ENCODE results near the gene STX8. TPM values are rescaled to one million over a fixed set of nuclear protein-coding genes. Genes with fewer than 3 reads are reported as not detected.

The STX8 gene
- total RNA-seq, 4 donors from 2014 or later, result 58.6 to 86.9 (median 66.3) TPM

GRCh38 chr17:9285602-9286427 is 289.8 kb downstream of the STX8 start:
- no peak for TF ChIP-seq CTCF (IDR thresholded peaks at IDR 0.05)
- no peak for ATAC-seq (ENCODE audit: low FRiP score)
- DNase-seq (ENCODE audit: low spot score), result no peak

- ATAC-seq (ENCODE audit: low FRiP score), result no peak
- DNase-seq (ENCODE audit: low spot score), result no peak
- no peak for TF ChIP-seq CTCF (IDR thresholded peaks at IDR 0.05)
Observed at GRCh38 chr17:9284884-9285283, 290.7 kb downstream of the STX8 start.

- TF ChIP-seq CTCF (IDR thresholded peaks at IDR 0.05), result no peak
- no peak for ATAC-seq (ENCODE audit: low FRiP score)
- DNase-seq (ENCODE audit: low spot score), result no peak
Observed at GRCh38 chr17:9283909-9284308, 291.7 kb downstream of the STX8 start.

GRCh38 chr17:9279893-9280292 is 295.7 kb downstream of the STX8 start:
- no peak for ATAC-seq (ENCODE audit: low FRiP score)
- no peak for TF ChIP-seq CTCF (IDR thresholded peaks at IDR 0.05)
- DNase-seq (ENCODE audit: low spot score), result no peak

DNA sequence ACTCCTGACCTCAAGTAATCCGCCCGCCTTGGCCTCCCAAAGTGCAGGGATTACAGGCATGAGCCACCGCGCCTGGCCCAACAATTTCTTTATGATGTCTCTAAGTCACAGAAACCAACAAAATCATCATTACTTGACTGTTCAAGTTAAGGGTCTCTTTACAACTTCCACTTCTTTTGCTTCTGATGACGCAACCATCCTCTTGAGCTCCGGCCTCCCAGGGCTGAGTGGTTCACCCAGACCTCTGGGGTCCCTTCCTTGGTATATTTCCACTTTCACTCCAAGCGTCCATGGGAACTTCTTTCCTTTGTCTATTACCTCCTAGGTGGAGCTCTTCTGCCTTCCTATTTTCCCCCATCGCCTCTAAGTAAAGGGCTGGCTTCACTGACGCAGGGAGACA is 300.6 kb downstream of the STX8 start:
- TF ChIP-seq CTCF (IDR thresholded peaks at IDR 0.05), result no peak
- DNase-seq (ENCODE audit: low spot score) (no peak), ATAC-seq (ENCODE audit: low FRiP score) (no peak)

- TF ChIP-seq CTCF (IDR thresholded peaks at IDR 0.05), result no peak
- peak; percentile 89 for ATAC-seq (ENCODE audit: low FRiP score)
- DNase-seq (ENCODE audit: low spot score), result no peak
Observed at GRCh38 chr17:9273428-9274391, 301.9 kb downstream of the STX8 start.

All from omental fat pad (tissue), 4 donors.